ENCODE results near the gene DOCK1.

DNA sequence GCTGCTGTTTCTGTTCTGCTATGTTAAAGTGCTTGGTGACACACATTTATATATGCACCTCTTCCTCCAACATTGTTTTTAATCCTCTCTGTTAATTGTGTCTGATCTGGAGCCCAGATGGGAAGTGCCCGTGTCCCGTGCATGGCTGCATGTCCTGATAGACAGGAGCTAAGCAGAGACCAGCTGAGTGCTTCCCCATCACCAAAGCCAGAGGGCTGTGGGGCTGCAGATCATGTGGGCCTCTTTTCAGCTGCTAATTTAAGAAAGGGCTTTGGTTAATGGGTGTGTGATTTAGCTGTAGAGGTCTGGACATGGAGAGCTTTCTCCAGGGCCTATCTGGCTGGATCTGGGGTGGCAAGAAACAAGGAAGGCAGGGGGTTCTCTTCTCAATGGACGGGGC, 547.3 kb downstream of the DOCK1 start:
- TF ChIP-seq, protein P1, sequence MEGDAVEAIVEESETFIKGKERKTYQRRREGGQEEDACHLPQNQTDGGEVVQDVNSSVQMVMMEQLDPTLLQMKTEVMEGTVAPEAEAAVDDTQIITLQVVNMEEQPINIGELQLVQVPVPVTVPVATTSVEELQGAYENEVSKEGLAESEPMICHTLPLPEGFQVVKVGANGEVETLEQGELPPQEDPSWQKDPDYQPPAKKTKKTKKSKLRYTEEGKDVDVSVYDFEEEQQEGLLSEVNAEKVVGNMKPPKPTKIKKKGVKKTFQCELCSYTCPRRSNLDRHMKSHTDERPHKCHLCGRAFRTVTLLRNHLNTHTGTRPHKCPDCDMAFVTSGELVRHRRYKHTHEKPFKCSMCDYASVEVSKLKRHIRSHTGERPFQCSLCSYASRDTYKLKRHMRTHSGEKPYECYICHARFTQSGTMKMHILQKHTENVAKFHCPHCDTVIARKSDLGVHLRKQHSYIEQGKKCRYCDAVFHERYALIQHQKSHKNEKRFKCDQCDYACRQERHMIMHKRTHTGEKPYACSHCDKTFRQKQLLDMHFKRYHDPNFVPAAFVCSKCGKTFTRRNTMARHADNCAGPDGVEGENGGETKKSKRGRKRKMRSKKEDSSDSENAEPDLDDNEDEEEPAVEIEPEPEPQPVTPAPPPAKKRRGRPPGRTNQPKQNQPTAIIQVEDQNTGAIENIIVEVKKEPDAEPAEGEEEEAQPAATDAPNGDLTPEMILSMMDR (IDR thresholded peaks at IDR 0.05), result no peak
- no peak for TF ChIP-seq POLR2A (IDR thresholded peaks at IDR 0.05)
